Mucosa of descending colon (tissue), 3 donors: ENCODE results near the gene GHR. TPM values are rescaled to one million over a fixed set of nuclear protein-coding genes. Genes with fewer than 3 reads are reported as not detected.

Experiments
- ATAC-seq: fragments of 200-7000 bp; cut with Tn5 transposase; one replicate; pipeline ENCODE4 v1.9.1; 2020; ENCODE audit warnings: mild to moderate bottlenecking, moderate library complexity
- DNase-seq, 3 donors: peaks; one replicate each; pipeline ENCODE4 v3.0.0-alpha.2; 2020
- H3K36me3 ChIP-seq: fragments of 200-600 bp; one replicate; pipeline ENCODE4 v1.8.0; 2021; ENCODE audit warnings: low read depth, mild to moderate bottlenecking
- H3K4me1 ChIP-seq: fragments of 200-600 bp; one replicate; pipeline ENCODE4 v1.8.0; 2021; ENCODE audit warnings: low read depth, mild to moderate bottlenecking
- H3K4me3 ChIP-seq: fragments of 200-600 bp; one replicate; pipeline ENCODE4 v1.8.0; 2021; ENCODE audit warnings: mild to moderate bottlenecking
- H3K9me3 ChIP-seq: fragments of 200-600 bp; one replicate; pipeline ENCODE4 v1.8.0; 2021; ENCODE audit warnings: mild to moderate bottlenecking
- CTCF ChIP-seq: fragments of 200-600 bp; IDR thresholded peaks from one replicate; pipeline ENCODE4 v1.8.0; 2022; ENCODE audit warnings: antibody characterized with exemption, mild to moderate bottlenecking
- intact Hi-C, 2 donors: fragments of 100-400 bp; cut with DNase I in 1 of 2; cut with micrococcal nuclease in 1 of 2; formaldehyde crosslinking; loops; one replicate each; pipeline versions ENCODE4 v1.11.0 to v1.11.1; 2022; cut with DNase I, micrococcal nuclease
- total RNA-seq, 3 donors: library from RNA; stranded (reverse); fragmentation: NEBNext Ultra II Directional in 2 of 3; extraction: Animal tissue kit (Norgen Biotek cat#: 25700) in 2 of 3; gene quantifications; one replicate each; pipeline versions ENCODE4 v1.2.1 to v1.2.4, GENCODE V29; 2021 to 2023
- donor health status: DM: no; HTN: no; CAD: no; lungs with moderate emphysema.
- donor health status: DM: no; HTN: no; CAD: no.
- donor health status: DM: no; HTN: yes; CAD: no.

GHR gene
- total RNA-seq, 3 donors from 2014 or later: 8.7 to 10.3 (median 9.8) TPM

GRCh38 chr5:42590566-42590965 is 167.3 kb downstream of the GHR start:
- DNase-seq (no peak), ATAC-seq (no peak)
- H3K9me3 ChIP-seq: no peaks in the 10 kb centered on the region
- intact Hi-C loops: no loop called here
- H3K4me1 ChIP-seq: no peaks in the 10 kb centered on the region
- H3K4me3 ChIP-seq: no peak overlapping the region
- TF ChIP-seq CTCF: no peak
- no peaks in the 10 kb centered on the region for H3K36me3 ChIP-seq

GRCh38 chr5:42591015-42591414 is 167.8 kb downstream of the GHR start:
- ATAC-seq (peak; percentile 57), DNase-seq (no peak)
- H3K4me1 ChIP-seq: no peaks in the 10 kb centered on the region
- TF ChIP-seq CTCF: no peak
- H3K9me3 ChIP-seq: no peaks in the 10 kb centered on the region
- H3K4me3 ChIP-seq: no peak overlapping the region
- H3K36me3 ChIP-seq: no peaks in the 10 kb centered on the region
- intact Hi-C loops: no loop called here

GRCh38 chr5:42592401-42593140 is 169.3 kb downstream of the GHR start:
- ATAC-seq (no peak), DNase-seq (no peak)
- Histone ChIP-seq H3K4me1 (no peaks in the 10 kb centered on the region), H3K4me3 (no peak overlapping the region), H3K36me3 (no peaks in the 10 kb centered on the region), H3K9me3 (no peaks in the 10 kb centered on the region)
- TF ChIP-seq CTCF: no peak
- intact Hi-C loops: no loop called here

GRCh38 chr5:42593591-42593990 is 170.4 kb downstream of the GHR start:
- no peak for TF ChIP-seq CTCF
- no peaks in the 10 kb centered on the region for H3K9me3 ChIP-seq
- intact Hi-C loops: no loop called here
- no peak for DNase-seq
- no peaks in the 10 kb centered on the region for H3K36me3 ChIP-seq
- no peaks in the 10 kb centered on the region for H3K4me1 ChIP-seq
- no peak for ATAC-seq
- H3K4me3 ChIP-seq: no peak overlapping the region

- TF ChIP-seq CTCF: no peak
- Histone ChIP-seq H3K4me3 (no peak overlapping the region), H3K4me1 (no peaks in the 10 kb centered on the region), H3K36me3 (no peaks in the 10 kb centered on the region), H3K9me3 (no peaks in the 10 kb centered on the region)
- DNase-seq (no peak), ATAC-seq (no peak)
- intact Hi-C loops: no loop called here
These were observed 172.4 kb downstream of the GHR start for GRCh38 chr5:42595597-42595996.
